PC-3 (cell line): Measurements from ENCODE around the gene EIF4E.

Experiments used
- CTCF ChIP-seq: fragments of 300-600 bp; sonication (generic); conservative IDR thresholded peaks from 2 replicates; pipeline ENCODE4 v1.5.1; 2017; ENCODE audit warnings: antibody characterized with exemption, low read depth, mild to moderate bottlenecking, low read length
- EZH2 ChIP-seq: fragments of 300-600 bp; sonication (generic); IDR thresholded peaks from one replicate; pipeline ENCODE4 v1.6.1; 2017; ENCODE audit warnings: antibody characterized with exemption, mild to moderate bottlenecking, low read length; ENCODE audit not compliant: unreplicated experiment

GRCh38 chr4:98969878-98970785, 41.2 kb upstream of the EIF4E start:
- TF ChIP-seq EZH2 (no peak), CTCF (no peak)
